SK-N-SH treated with all-trans-retinoic acid at 6 μM for 48 hours (cell line): ENCODE results near the gene NEB.

Source experiments
- ATAC-seq: fragments of 200-7000 bp; cut with Tn5 transposase; 3 replicates; pipeline ENCODE4 v1.9.1; 2020; ENCODE audit warnings: mild to moderate bottlenecking, moderate library complexity
- ARNTL ChIP-seq: fragments of 450-650 bp; formaldehyde crosslinking; IDR thresholded peaks from 2 replicates; pipeline ENCODE4 v1.5.0; 2020; ENCODE audit warnings: low read depth, mild to moderate bottlenecking, moderate library complexity, borderline replicate concordance
- CREB5 ChIP-seq: fragments of 250-450 bp; sonication (Bioruptor Pico); IDR thresholded peaks from 2 replicates; pipeline ENCODE4 v1.5.1; 2020; ENCODE audit warnings: low read depth, mild to moderate bottlenecking, moderate library complexity
- CSDC2 ChIP-seq: fragments of 250-450 bp; sonication (Bioruptor Pico); IDR thresholded peaks from 2 replicates; pipeline ENCODE4 v1.5.0; 2020; ENCODE audit warnings: mild to moderate bottlenecking, moderate library complexity
- ESRRG ChIP-seq: fragments of 250-450 bp; sonication (Bioruptor Pico); IDR thresholded peaks from 2 replicates; pipeline ENCODE4 v1.6.1; 2021; ENCODE audit warnings: mild to moderate bottlenecking
- GLIS3 ChIP-seq: fragments of 250-450 bp; sonication (Bioruptor Pico); IDR thresholded peaks from 2 replicates; pipeline ENCODE4 v1.5.0; 2020; ENCODE audit warnings: mild to moderate bottlenecking, moderate library complexity
- ISL1 ChIP-seq: fragments of 250-450 bp; sonication (Bioruptor Pico); IDR thresholded peaks from 2 replicates; pipeline ENCODE4 v2.1.2; 2022; ENCODE audit warnings: mild to moderate bottlenecking, moderate library complexity
- OSR1 ChIP-seq: fragments of 250-450 bp; sonication (Bioruptor Pico); IDR thresholded peaks from 2 replicates; pipeline ENCODE4 v1.8.0; 2022; ENCODE audit warnings: moderate library complexity, mild to moderate bottlenecking, inconsistent platforms
- POU6F1 ChIP-seq: fragments of 250-450 bp; sonication (Bioruptor Pico); IDR thresholded peaks from 2 replicates; pipeline ENCODE4 v1.8.0; 2021; ENCODE audit warnings: low read depth, mild to moderate bottlenecking, moderate library complexity, borderline replicate concordance
- PPARA ChIP-seq: fragments of 250-450 bp; sonication (Bioruptor Pico); IDR thresholded peaks from 2 replicates; pipeline ENCODE4 v1.5.0; 2020; ENCODE audit warnings: mild to moderate bottlenecking, borderline replicate concordance
- RARB ChIP-seq: fragments of 250-450 bp; sonication (Bioruptor Pico); IDR thresholded peaks from 2 replicates; pipeline ENCODE4 v1.8.0; 2021; ENCODE audit warnings: mild to moderate bottlenecking, moderate library complexity
- SNAI2 ChIP-seq: fragments of 250-450 bp; sonication (Bioruptor Pico); IDR thresholded peaks from 2 replicates; pipeline ENCODE4 v1.5.0; 2020; ENCODE audit warnings: mild to moderate bottlenecking, moderate library complexity
- TCF4 ChIP-seq: fragments of 250-450 bp; sonication (Bioruptor Pico); IDR thresholded peaks from 2 replicates; pipeline ENCODE4 v1.8.0; 2021; ENCODE audit warnings: mild to moderate bottlenecking, moderate library complexity, borderline replicate concordance
- TSHZ2 ChIP-seq: fragments of 250-450 bp; sonication (Bioruptor Pico); IDR thresholded peaks from 2 replicates; pipeline ENCODE4 v1.5.0; 2020; ENCODE audit warnings: mild to moderate bottlenecking, moderate library complexity
- ZC3H10 ChIP-seq: fragments of 250-450 bp; sonication (Bioruptor Pico); IDR thresholded peaks from 2 replicates; pipeline ENCODE4 v1.5.1; 2021; ENCODE audit warnings: mild to moderate bottlenecking, moderate library complexity
- ZFP3 ChIP-seq: fragments of 250-450 bp; sonication (Bioruptor Pico); IDR thresholded peaks from 2 replicates; pipeline ENCODE4 v1.5.0; 2020; ENCODE audit warnings: mild to moderate bottlenecking, moderate library complexity
- ZFP30 ChIP-seq: fragments of 450-650 bp; formaldehyde crosslinking; IDR thresholded peaks from 2 replicates; pipeline ENCODE4 v1.5.0; 2022; ENCODE audit warnings: mild to moderate bottlenecking, moderate library complexity
- ZNF565 ChIP-seq: fragments of 450-650 bp; formaldehyde crosslinking; conservative IDR thresholded peaks from 2 replicates; pipeline ENCODE4 v1.5.0; 2020; ENCODE audit warnings: low read depth, mild to moderate bottlenecking, moderate library complexity
- ZNF70 ChIP-seq: fragments of 450-650 bp; formaldehyde crosslinking; IDR thresholded peaks from 2 replicates; pipeline ENCODE4 v1.5.0; 2020; ENCODE audit warnings: mild to moderate bottlenecking, moderate library complexity
- ZNF8 ChIP-seq: fragments of 450-650 bp; formaldehyde crosslinking; IDR thresholded peaks from 2 replicates; pipeline ENCODE4 v1.5.0; 2020; ENCODE audit warnings: mild to moderate bottlenecking, moderate library complexity
- TF ChIP-seq, protein P1 (sequence below): fragments of 250-450 bp; sonication (Bioruptor Pico); IDR thresholded peaks from 2 replicates; pipeline ENCODE4 v1.5.1; 2021; ENCODE audit warnings: mild to moderate bottlenecking, moderate library complexity

Gene NEB

GRCh38 chr2:151556121-151556520 lies 178.2 kb downstream of the NEB start (continued):
- TF ChIP-seq TSHZ2 (CRISPR knock-in tag) = no peak
- no peak for TF ChIP-seq ESRRG
- no peak for TF ChIP-seq ZFP30 (CRISPR knock-in tag)

DNA sequence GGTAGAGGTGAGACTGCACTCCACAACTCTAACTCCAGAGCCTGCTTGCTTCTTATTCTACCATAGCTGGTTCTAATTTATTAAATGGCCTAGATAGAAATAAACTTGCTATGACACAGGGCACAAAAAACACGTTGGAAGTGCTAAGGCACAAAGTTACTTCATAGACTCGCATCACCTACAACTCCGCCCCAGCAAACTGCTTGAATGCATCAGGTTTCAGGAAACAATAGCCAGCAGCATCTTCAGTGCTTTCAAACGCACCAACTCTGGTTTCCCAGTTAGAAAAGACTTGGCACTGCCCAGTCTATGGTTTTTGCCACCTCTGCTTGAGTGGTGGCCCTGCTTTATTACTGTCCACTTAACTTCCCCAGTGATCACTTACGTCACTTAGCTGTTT lies 182.0 kb downstream of the NEB start:
- no peak for ATAC-seq
- TF ChIP-seq ZNF8 (CRISPR knock-in tag) = no peak
- no peak for TF ChIP-seq ZFP30 (CRISPR knock-in tag)
- no peak for TF ChIP-seq ZNF70
- TF ChIP-seq CREB5 (CRISPR knock-in tag) = no peak
- TF ChIP-seq ESRRG = no peak
- TF ChIP-seq TCF4 = no peak
- no peak for TF ChIP-seq GLIS3
- TF ChIP-seq ZC3H10 = no peak
- TF ChIP-seq, protein P1, sequence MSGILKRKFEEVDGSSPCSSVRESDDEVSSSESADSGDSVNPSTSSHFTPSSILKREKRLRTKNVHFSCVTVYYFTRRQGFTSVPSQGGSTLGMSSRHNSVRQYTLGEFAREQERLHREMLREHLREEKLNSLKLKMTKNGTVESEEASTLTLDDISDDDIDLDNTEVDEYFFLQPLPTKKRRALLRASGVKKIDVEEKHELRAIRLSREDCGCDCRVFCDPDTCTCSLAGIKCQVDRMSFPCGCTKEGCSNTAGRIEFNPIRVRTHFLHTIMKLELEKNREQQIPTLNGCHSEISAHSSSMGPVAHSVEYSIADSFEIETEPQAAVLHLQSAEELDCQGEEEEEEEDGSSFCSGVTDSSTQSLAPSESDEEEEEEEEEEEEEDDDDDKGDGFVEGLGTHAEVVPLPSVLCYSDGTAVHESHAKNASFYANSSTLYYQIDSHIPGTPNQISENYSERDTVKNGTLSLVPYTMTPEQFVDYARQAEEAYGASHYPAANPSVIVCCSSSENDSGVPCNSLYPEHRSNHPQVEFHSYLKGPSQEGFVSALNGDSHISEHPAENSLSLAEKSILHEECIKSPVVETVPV (CRISPR knock-in tag) = no peak
- TF ChIP-seq ZNF565 (CRISPR knock-in tag) = no peak
- no peak for TF ChIP-seq PPARA (CRISPR knock-in tag)
- no peak for TF ChIP-seq SNAI2 (CRISPR knock-in tag)
- TF ChIP-seq RARB (CRISPR knock-in tag) = no peak
- TF ChIP-seq, all 23 proteins: peak for 0

DNA sequence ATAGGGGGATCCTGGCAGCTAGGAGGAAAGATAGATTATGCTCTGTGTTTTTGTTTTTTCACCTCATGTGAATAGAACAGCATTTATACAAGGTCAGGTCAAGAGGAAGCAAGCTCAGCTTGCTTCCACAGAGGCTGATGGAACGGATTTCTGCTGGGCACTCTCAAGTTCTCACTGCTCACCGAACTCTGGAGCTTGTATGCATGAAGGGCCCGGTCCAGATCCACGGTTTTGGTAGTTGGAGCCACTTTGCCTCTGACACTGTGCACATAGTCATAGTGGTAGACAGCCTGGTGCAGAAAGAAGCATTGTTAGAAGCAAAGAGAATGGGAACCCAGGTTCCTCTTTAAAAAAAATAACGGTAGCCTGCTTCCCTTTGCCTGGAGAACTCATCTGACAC lies 182.7 kb downstream of the NEB start:
- no peak for ATAC-seq
- TF ChIP-seq, protein P1 (CRISPR knock-in tag) = no peak
- no peak for TF ChIP-seq ESRRG
- no peak for TF ChIP-seq ARNTL
- TF ChIP-seq CREB5 (CRISPR knock-in tag) = no peak
- no peak for TF ChIP-seq POU6F1 (CRISPR knock-in tag)

- TF ChIP-seq POU6F1 (CRISPR knock-in tag) = no peak
- no peak for TF ChIP-seq SNAI2 (CRISPR knock-in tag)
- no peak for TF ChIP-seq RARB (CRISPR knock-in tag)
- TF ChIP-seq ARNTL = no peak
- no peak for TF ChIP-seq ZNF70
- no peak for TF ChIP-seq ISL1
- TF ChIP-seq CSDC2 (CRISPR knock-in tag) = no peak
- no peak for TF ChIP-seq ZFP30 (CRISPR knock-in tag)
- no peak for TF ChIP-seq TCF4
- TF ChIP-seq OSR1 (CRISPR knock-in tag) = no peak
- TF ChIP-seq ESRRG = no peak
- no peak for TF ChIP-seq ZFP3
- no peak for TF ChIP-seq ZNF565 (CRISPR knock-in tag)
- TF ChIP-seq GLIS3 = no peak
- no peak for ATAC-seq
Observed at GRCh38 chr2:151549191-151549590, 185.1 kb downstream of the NEB start.
